CD4-positive, CD25-positive, alpha-beta regulatory T cell (primary cell): ENCODE data around the gene RNFT2. TPM values are rescaled to one million over a fixed set of nuclear protein-coding genes. Genes with fewer than 3 reads are reported as not detected.

Experiments used
- ATAC-seq, 2 donors: fragments of 150-1000 bp; cut with Tn5 transposase; one replicate each; pipeline ENCODE4 v1.10.0; 2021; ENCODE audit warnings: low read depth in 2 of 2, moderate number of reproducible peaks in 2 of 2, moderate library complexity in 1 of 2
- DNase-seq, 3 donors: peaks; one replicate each; pipeline versions ENCODE4 v3.0.0 to v3.0.0-alpha.2; 2012 to 2022; ENCODE audit warnings: mixed read lengths in 1 of 3
- H3K27ac ChIP-seq: one replicate; pipeline ENCODE4 v1.7.0; 2013; ENCODE audit warnings: mild to moderate bottlenecking, low read length; ENCODE audit not compliant: insufficient read depth, poor library complexity, severe bottlenecking
- H3K27me3 ChIP-seq: one replicate; pipeline ENCODE4 v1.7.0; 2013; ENCODE audit warnings: low read length; ENCODE audit not compliant: control insufficient read depth, insufficient read depth
- H3K36me3 ChIP-seq: one replicate; pipeline ENCODE4 v1.7.0; 2013; ENCODE audit warnings: mild to moderate bottlenecking, low read length, moderate library complexity; ENCODE audit not compliant: control insufficient read depth, insufficient read depth
- H3K4me1 ChIP-seq: 2 replicates; pipeline ENCODE4 v1.7.0; 2013; ENCODE audit warnings: mild to moderate bottlenecking, low read length; ENCODE audit not compliant: insufficient read depth, control insufficient read depth, poor library complexity, severe bottlenecking
- H3K4me3 ChIP-seq: one replicate; pipeline ENCODE4 v1.7.0; 2013; ENCODE audit warnings: low read depth, mild to moderate bottlenecking, low read length, moderate library complexity
- H3K9me3 ChIP-seq, 2 experiments: 1 replicate in 1 of 2; 2 replicates in 1 of 2; pipeline ENCODE4 v1.7.0; 2013; ENCODE audit warnings: low read length in 2 of 2, mild to moderate bottlenecking in 1 of 2, moderate library complexity in 1 of 2; ENCODE audit not compliant: control insufficient read depth in 2 of 2
- H3K27ac Mint-ChIP-seq, 3 donors: one replicate each; pipeline ENCODE4 v1.8.0; 2020 to 2022; ENCODE audit warnings: mild to moderate bottlenecking in 3 of 3, mixed read lengths in 3 of 3, moderate library complexity in 2 of 3
- H3K27me3 Mint-ChIP-seq: one replicate; pipeline ENCODE4 v1.8.0; 2022; ENCODE audit warnings: mild to moderate bottlenecking, mixed read lengths
- H3K36me3 Mint-ChIP-seq: one replicate; pipeline ENCODE4 v1.8.0; 2020; ENCODE audit warnings: mixed read lengths
- H3K4me1 Mint-ChIP-seq, 4 donors: one replicate each; pipeline ENCODE4 v1.8.0; 2020 to 2022; ENCODE audit warnings: mixed read lengths in 4 of 4, mild to moderate bottlenecking in 1 of 4
- H3K4me3 Mint-ChIP-seq, 4 donors: one replicate each; pipeline ENCODE4 v1.8.0; 2020 to 2022; ENCODE audit warnings: mild to moderate bottlenecking in 4 of 4, mixed read lengths in 4 of 4, moderate library complexity in 3 of 4
- H3K9me3 Mint-ChIP-seq, 7 donors: one replicate each; pipeline ENCODE4 v1.8.0; 2020 to 2022; ENCODE audit warnings: mixed read lengths in 7 of 7, mild to moderate bottlenecking in 3 of 7, moderate library complexity in 2 of 7
- polyA plus RNA-seq, 4 donors: library from polyadenylated mRNA; unstranded; fragments of 300-500 nt; fragmentation: Illumina TruSeq; gene quantifications; one replicate each; pipeline ENCODE4 v1.2.3, GENCODE V29; 2021
- total RNA-seq: library from RNA; stranded (reverse); gene quantifications from one replicate; pipeline ENCODE4 v1.2.3, GENCODE V29; 2022

Gene RNFT2
- total and polyA plus RNA-seq, 5 donors from 2014 or later = 0.69 to 9.7 (median 2.2) TPM

GRCh38 chr12:116867523-116867922, 129.4 kb downstream of the RNFT2 start:
- Mint-ChIP-seq H3K4me3 (no peak overlapping the region), H3K27me3 (peaks cover 33% of the 10 kb centered on the region), H3K36me3 (no peaks in the 10 kb centered on the region), H3K4me1 (peaks cover 0 to under 1% (median 0%) of the 10 kb centered on the region in 4 donors), H3K27ac (no peak overlapping the region), H3K9me3 (peaks cover 0 to 4% (median 0%) of the 10 kb centered on the region in 7 donors)
- Histone ChIP-seq H3K27me3 (peaks cover 3% of the 10 kb centered on the region), H3K4me3 (no peak overlapping the region), H3K9me3 (no peaks in the 10 kb centered on the region), H3K4me1 (no peaks in the 10 kb centered on the region), H3K27ac (no peak overlapping the region), H3K36me3 (no peaks in the 10 kb centered on the region)
- ATAC-seq (no peak), DNase-seq (no peak)

DNA sequence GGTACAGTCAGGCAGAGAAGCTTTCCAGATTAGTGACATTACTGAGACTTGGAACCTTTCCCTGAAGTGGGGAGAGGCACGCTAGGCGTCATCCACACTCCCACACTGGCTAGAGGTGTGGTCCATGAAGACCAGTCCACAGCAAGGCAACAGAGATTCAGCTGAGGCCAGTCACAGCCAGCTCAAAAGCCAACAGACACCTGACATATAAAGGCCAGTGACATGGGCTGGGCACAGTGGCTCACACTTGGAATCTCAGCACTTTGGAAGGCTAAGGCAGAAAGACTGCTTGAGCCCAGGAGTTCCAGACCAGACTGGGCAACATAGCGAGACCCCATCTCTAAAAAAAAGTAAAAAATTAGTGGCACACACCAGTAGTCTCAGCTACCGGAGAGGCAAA, 132.2 kb downstream of the RNFT2 start:
- Histone ChIP-seq H3K36me3 (no peaks in the 10 kb centered on the region), H3K27me3 (peaks cover 12% of the 10 kb centered on the region), H3K27ac (no peak overlapping the region), H3K4me3 (no peak overlapping the region), H3K9me3 (peaks cover 2 to 6% of the 10 kb centered on the region in 2 experiments), H3K4me1 (no peaks in the 10 kb centered on the region)
- no peaks in the 10 kb centered on the region for H3K36me3 Mint-ChIP-seq
- H3K4me1 Mint-ChIP-seq = peaks cover 0 to 4% (median 0%) of the 10 kb centered on the region in 4 donors
- ATAC-seq = no peak
- H3K9me3 Mint-ChIP-seq = peaks cover 0 to 7% (median 2%) of the 10 kb centered on the region in 7 donors
- H3K27ac Mint-ChIP-seq = no peak overlapping the region
- no peak for DNase-seq
- H3K27me3 Mint-ChIP-seq = peaks cover 37% of the 10 kb centered on the region
- H3K4me3 Mint-ChIP-seq = no peak overlapping the region

- peaks cover 0 to 9% (median 3%) of the 10 kb centered on the region in 7 donors for H3K9me3 Mint-ChIP-seq
- H3K4me1 Mint-ChIP-seq = peaks cover 0 to 17% (median 7%) of the 10 kb centered on the region in 4 donors
- peaks cover 60% of the 10 kb centered on the region for H3K27me3 Mint-ChIP-seq
- Histone ChIP-seq H3K9me3 (peaks cover 2 to 6% of the 10 kb centered on the region in 2 experiments), H3K36me3 (no peaks in the 10 kb centered on the region), H3K4me3 (no peak overlapping the region), H3K27me3 (peaks cover 19% of the 10 kb centered on the region), H3K27ac (no peak overlapping the region), H3K4me1 (peaks cover 14% of the 10 kb centered on the region)
- no peak overlapping the region for H3K27ac Mint-ChIP-seq
- ATAC-seq (no peak), DNase-seq (no peak)
- H3K36me3 Mint-ChIP-seq = no peaks in the 10 kb centered on the region
- H3K4me3 Mint-ChIP-seq = no peak overlapping the region
These were observed 136.3 kb downstream of the RNFT2 start for GRCh38 chr12:116874324-116874995.

- Mint-ChIP-seq H3K27me3 (peaks cover 68% of the 10 kb centered on the region), H3K36me3 (no peaks in the 10 kb centered on the region), H3K4me3 (no peak overlapping the region), H3K9me3 (peaks cover 0 to 9% (median 3%) of the 10 kb centered on the region in 7 donors), H3K27ac (no peak overlapping the region), H3K4me1 (peaks cover 0 to 29% (median 17%) of the 10 kb centered on the region in 4 donors)
- DNase-seq (no peak), ATAC-seq (no peak)
- Histone ChIP-seq H3K4me3 (no peak overlapping the region), H3K36me3 (no peaks in the 10 kb centered on the region), H3K9me3 (peaks cover 2 to 6% of the 10 kb centered on the region in 2 experiments), H3K4me1 (peaks cover 28% of the 10 kb centered on the region), H3K27me3 (peaks cover 18% of the 10 kb centered on the region), H3K27ac (no peak overlapping the region)
These were observed 138.2 kb downstream of the RNFT2 start for GRCh38 chr12:116876151-116876869.

GRCh38 chr12:116878567-116879508, 140.7 kb downstream of the RNFT2 start:
- Histone ChIP-seq H3K4me3 (peak overlapping the region; percentile 55), H3K27ac (no peak overlapping the region), H3K36me3 (no peaks in the 10 kb centered on the region), H3K9me3 (peaks cover 2 to 6% of the 10 kb centered on the region in 2 experiments), H3K27me3 (peaks cover 28% of the 10 kb centered on the region), H3K4me1 (peaks cover 35% of the 10 kb centered on the region)
- DNase-seq (peak in 1 of 3 donors; percentile 16), ATAC-seq (no peak)
- Mint-ChIP-seq H3K36me3 (no peaks in the 10 kb centered on the region), H3K9me3 (peaks cover 0 to 9% (median 2%) of the 10 kb centered on the region in 7 donors), H3K27ac (peak overlapping the region in 1 of 3 donors; percentile 76), H3K27me3 (peaks cover 81% of the 10 kb centered on the region), H3K4me3 (peak overlapping the region; percentile 68 to 84 (median 82)), H3K4me1 (peaks cover 0 to 37% (median 21%) of the 10 kb centered on the region in 4 donors)

- Mint-ChIP-seq H3K4me1 (peaks cover 0 to 37% (median 21%) of the 10 kb centered on the region in 4 donors), H3K4me3 (peak overlapping the region; percentile 49 to 84 (median 82)), H3K9me3 (peaks cover 0 to 4% (median 2%) of the 10 kb centered on the region in 7 donors), H3K27me3 (peaks cover 81% of the 10 kb centered on the region), H3K27ac (no peak overlapping the region), H3K36me3 (no peaks in the 10 kb centered on the region)
- H3K9me3 ChIP-seq = peaks cover 0 to 2% of the 10 kb centered on the region in 2 experiments
- peaks cover 35% of the 10 kb centered on the region for H3K4me1 ChIP-seq
- no peak overlapping the region for H3K4me3 ChIP-seq
- peaks cover 28% of the 10 kb centered on the region for H3K27me3 ChIP-seq
- ATAC-seq (no peak), DNase-seq (peak in 1 of 3 donors; percentile 24)
- H3K27ac ChIP-seq = no peak overlapping the region
- no peaks in the 10 kb centered on the region for H3K36me3 ChIP-seq
These were observed 141.5 kb downstream of the RNFT2 start for GRCh38 chr12:116879509-116880212.
